Right lobe of liver (tissue), 6 donors: ENCODE results near the gene DLGAP4. TPM values are rescaled to one million over a fixed set of nuclear protein-coding genes. Genes with fewer than 3 reads are reported as not detected.

Experiments used
- ATAC-seq, 4 donors: fragments of 200-7000 bp; cut with Tn5 transposase; one replicate each; pipeline ENCODE4 v1.9.1; 2020; ENCODE audit warnings: mild to moderate bottlenecking in 4 of 4, moderate library complexity in 4 of 4
- DNase-seq, 3 donors: peaks; one replicate each; pipeline ENCODE4 v3.0.0-alpha.2; 2020
- H3K27ac ChIP-seq, 3 donors: fragments of 200-600 bp; one replicate each; pipeline ENCODE4 v1.8.0; 2022
- H3K27me3 ChIP-seq, 2 donors: fragments of 200-600 bp; one replicate each; pipeline ENCODE4 v1.8.0; 2022
- H3K36me3 ChIP-seq, 4 donors: fragments of 200-600 bp; sonication (generic) in 1 of 4; one replicate each; pipeline versions ENCODE4 v1.5.1 to v1.8.0; 2017 to 2022; ENCODE audit warnings: control low read depth in 1 of 4
- H3K4me1 ChIP-seq, 4 donors: fragments of 200-600 bp; sonication (generic) in 1 of 4; one replicate each; pipeline versions ENCODE4 v1.5.1 to v1.8.0; 2017 to 2022; ENCODE audit warnings: control low read depth in 1 of 4
- H3K4me3 ChIP-seq, 3 donors: fragments of 200-600 bp; one replicate each; pipeline ENCODE4 v1.8.0; 2022
- H3K9me3 ChIP-seq, 4 donors: fragments of 200-600 bp; sonication (generic) in 1 of 4; one replicate each; pipeline versions ENCODE4 v1.5.1 to v1.8.0; 2017 to 2022; ENCODE audit warnings: control low read depth in 1 of 4
- CTCF ChIP-seq, 4 donors: fragments of 200-600 bp in 3 of 4; fragments of 450-650 bp in 1 of 4; IDR thresholded peaks; one replicate each; pipeline versions ENCODE4 v1.5.1 to v1.8.0; 2016 to 2022; ENCODE audit warnings: antibody characterized with exemption in 4 of 4, mild to moderate bottlenecking in 2 of 4
- POLR2A ChIP-seq: fragments of 450-650 bp; IDR thresholded peaks from one replicate; pipeline ENCODE4 v1.6.1; 2017; ENCODE audit warnings: antibody characterized with exemption, mild to moderate bottlenecking
- WGBS: methylation state at CpG from one replicate; pipeline ENCODE4 v1.1.6; 2018; ENCODE audit warnings: low coverage, low lambda C conversion rate; ENCODE audit not compliant: insufficient coverage; ENCODE audit errors: missing lambda C conversion rate; 5-methylcytosine and 5-hydroxymethylcytosine counted together
- intact Hi-C, 2 donors: fragments of 100-400 bp; cut with DNase I; formaldehyde crosslinking; loops; one replicate each; pipeline versions ENCODE4 v1.11.2 to v1.14.1; 2022
- total RNA-seq, 6 experiments: library from RNA; depleted of rRNA in 2 of 6; stranded (reverse); fragments of >200 nt in 2 of 6; fragmentation: NEBNext Ultra II Directional in 3 of 6; extraction: Animal tissue kit (Norgen Biotek cat#: 25700) in 3 of 6; gene quantifications; one replicate each; pipeline versions ENCODE4 v1.1.0 to v1.2.4, GENCODE V29; 2016 to 2023
- donor health status: DM: no; HTN: yes; CAD: no.
- donor health status: DM: no; HTN: no; CAD: no.
- donor health status: DM: no; HTN: no; CAD: no.
- donor health status: DM: no; HTN: yes; CAD: no.
- donor health status: DM: no; HTN: yes; CAD: no.

Gene DLGAP4
- total RNA-seq, 6 experiments from 2014 or later = 15.5 to 35.1 (median 23.2) TPM

DNA sequence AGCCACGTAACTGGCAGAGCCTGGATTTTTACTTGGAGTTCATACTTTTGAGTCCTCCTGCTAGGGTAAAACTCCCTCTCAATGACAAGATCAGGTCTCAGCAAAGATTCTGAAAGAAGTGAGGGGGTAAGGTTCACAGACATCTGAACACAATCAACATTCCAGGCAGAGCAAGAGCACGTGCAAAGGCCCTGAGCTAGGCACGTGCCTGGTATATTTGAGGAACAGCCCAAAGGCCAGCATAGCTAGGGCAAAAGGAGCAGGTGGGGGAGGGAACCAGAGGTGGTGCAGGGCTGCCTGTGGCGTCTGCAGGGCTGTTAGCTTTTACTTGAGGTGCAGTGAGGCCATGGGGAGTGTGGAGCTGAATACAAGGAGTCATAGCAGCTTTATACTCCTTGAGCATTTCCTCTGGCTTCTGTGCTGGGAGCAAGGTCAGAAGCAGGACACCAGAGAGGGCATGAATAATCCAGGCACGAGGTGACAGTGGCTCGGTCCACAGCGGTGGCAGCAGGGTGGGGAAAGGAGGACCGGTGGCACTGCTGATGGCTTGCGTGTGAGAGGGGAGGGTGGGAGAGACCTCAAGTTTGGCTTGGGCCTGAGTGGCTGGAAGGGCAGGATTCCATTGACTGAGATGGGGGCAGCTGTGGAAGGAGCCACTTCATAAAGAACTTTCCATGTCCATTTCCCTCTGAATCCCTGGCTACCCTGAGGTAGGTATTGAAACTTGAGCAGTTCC is 57.0 kb downstream of the DLGAP4 start:
- TF ChIP-seq CTCF (IDR thresholded peaks at IDR 0.05) = no peak
- TF ChIP-seq POLR2A = no peak
- ATAC-seq = no peak
- intact Hi-C loops = no loop called here

GRCh38 chr20:36364506-36364905 is 58.4 kb downstream of the DLGAP4 start:
- DNase-seq (no peak), ATAC-seq (no peak)
- TF ChIP-seq CTCF (IDR thresholded peaks at IDR 0.05) (no peak), POLR2A (no peak)
- WGBS = 51% methylated on average over 3 of the region's 4 CpGs
- H3K4me3 ChIP-seq = no peak overlapping the region
- H3K27ac ChIP-seq = no peak overlapping the region
- H3K36me3 ChIP-seq = no peaks in the 10 kb centered on the region
- intact Hi-C loops = no loop called here
- H3K9me3 ChIP-seq = no peaks in the 10 kb centered on the region
- H3K4me1 ChIP-seq = no peaks in the 10 kb centered on the region
- H3K27me3 ChIP-seq = no peaks in the 10 kb centered on the region

More for the DNA sequence above, 57.0 kb downstream of the DLGAP4 start:
- no peaks in the 10 kb centered on the region for H3K9me3 ChIP-seq
- no peaks in the 10 kb centered on the region for H3K27me3 ChIP-seq
- no peak overlapping the region for H3K4me3 ChIP-seq
- WGBS = 63% methylated on average over 6 of the region's 9 CpGs
- no peak for DNase-seq
- H3K27ac ChIP-seq = no peak overlapping the region
- no peaks in the 10 kb centered on the region for H3K36me3 ChIP-seq
- H3K4me1 ChIP-seq = no peaks in the 10 kb centered on the region

DNA sequence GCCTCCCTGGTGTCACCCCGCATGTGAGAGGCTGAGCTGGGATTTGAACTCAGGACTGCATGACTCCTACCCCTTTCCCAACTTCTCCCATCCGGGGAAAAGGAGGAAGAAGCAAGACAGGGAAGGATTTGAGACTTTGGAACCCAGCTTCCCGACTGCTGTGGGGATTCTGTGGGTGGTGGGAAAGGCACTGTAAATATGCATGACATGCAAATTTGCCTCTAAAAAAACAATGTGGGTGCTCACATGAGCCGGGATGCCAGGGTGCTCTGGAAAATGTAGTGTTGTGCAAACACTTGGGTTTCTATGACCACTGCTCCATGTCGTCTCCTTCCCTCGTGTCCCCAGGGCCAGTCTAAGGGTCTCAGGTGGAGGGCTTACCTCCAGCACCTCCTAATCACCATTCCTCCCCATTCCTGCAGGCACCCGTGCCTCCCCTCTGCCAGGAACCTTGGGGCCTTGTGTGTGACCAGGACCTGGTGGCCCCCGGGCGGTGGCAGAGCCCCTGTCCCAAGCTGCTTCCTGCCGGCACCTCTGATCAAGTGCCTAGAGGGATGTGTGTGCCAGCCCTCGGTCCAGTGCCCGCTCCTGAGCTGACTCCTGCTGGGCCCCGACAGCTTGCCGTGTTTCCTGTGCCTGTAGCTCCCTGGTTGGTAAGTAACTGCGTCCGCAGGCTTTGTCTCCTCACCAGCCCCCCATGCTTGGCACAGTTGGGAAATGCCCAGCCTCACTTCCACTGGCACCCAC is 60.7 kb downstream of the DLGAP4 start:
- Histone ChIP-seq H3K27me3 (no peaks in the 10 kb centered on the region), H3K4me3 (no peak overlapping the region), H3K9me3 (no peaks in the 10 kb centered on the region), H3K27ac (no peak overlapping the region), H3K4me1 (no peaks in the 10 kb centered on the region), H3K36me3 (no peaks in the 10 kb centered on the region)
- WGBS = 42% methylated on average over 6 of the region's 16 CpGs
- ATAC-seq = no peak
- TF ChIP-seq CTCF (IDR thresholded peaks at IDR 0.05) = no peak
- TF ChIP-seq POLR2A = no peak
- intact Hi-C loops = no loop called here
- no peak for DNase-seq

DNA sequence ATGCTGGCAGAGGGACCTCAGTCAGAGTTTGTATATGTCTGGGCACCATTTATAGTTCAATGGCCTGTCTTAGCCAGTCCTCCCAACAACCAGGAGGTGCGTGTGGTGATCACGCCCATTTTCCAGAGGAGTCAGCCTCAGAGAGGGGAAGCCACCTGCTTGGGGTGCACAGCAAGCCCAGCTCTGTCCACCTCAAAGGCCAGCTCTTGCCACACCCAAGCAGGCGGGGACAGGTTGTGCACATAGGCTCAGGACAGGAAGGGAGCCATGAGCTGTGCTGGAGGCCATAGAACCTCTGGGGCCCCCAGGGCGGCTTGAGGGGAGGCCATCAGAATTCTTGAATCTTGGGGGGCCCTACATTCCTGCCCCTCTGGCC is 61.2 kb downstream of the DLGAP4 start:
- Histone ChIP-seq H3K27me3 (no peaks in the 10 kb centered on the region), H3K4me1 (no peaks in the 10 kb centered on the region), H3K36me3 (no peaks in the 10 kb centered on the region), H3K27ac (no peak overlapping the region), H3K4me3 (no peak overlapping the region), H3K9me3 (no peaks in the 10 kb centered on the region)
- DNase-seq (no peak), ATAC-seq (no peak)
- intact Hi-C loops = no loop called here
- TF ChIP-seq POLR2A (no peak), CTCF (IDR thresholded peaks at IDR 0.05) (no peak)
- no CpG with 5 or more reads among the region's 4 CpGs for WGBS
